GDM1 (cell line): ENCODE measurements around the gene RTF1.

Experiments used
- DNase-seq: peaks from one replicate; lab custom pipeline; 2025; lab: John Stamatoyannopoulos, UW

The RTF1 gene

DNA sequence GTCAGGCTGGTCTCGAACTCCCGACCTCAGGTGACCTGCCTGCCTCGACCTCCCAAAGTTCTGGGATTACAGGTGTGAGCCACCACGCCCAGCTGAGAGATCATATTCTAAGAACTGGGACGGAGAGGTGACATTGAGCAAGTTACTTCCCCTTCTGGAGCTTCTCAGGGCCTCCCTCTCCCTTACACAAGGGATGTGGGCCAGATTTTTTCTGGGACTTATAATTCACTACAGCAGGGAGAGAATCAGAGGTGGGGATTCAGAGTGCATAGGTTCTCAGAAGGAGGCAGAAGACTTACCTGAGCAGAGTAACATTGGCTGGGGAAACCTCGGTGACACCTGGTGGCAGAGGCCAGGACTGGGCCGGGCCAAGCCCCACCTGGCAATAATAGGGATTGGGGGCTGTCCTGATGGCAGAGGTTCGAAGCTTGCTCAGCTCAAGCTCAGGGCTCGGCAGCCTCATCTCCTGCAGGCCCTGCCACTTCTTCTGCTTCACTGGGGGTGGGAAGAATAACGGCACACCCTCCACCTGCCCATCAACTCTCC, 90.0 kb downstream of the RTF1 start:
- no peak for DNase-seq

GRCh38 chr15:41507820-41508290, 91.0 kb downstream of the RTF1 start:
- no peak for DNase-seq

DNA sequence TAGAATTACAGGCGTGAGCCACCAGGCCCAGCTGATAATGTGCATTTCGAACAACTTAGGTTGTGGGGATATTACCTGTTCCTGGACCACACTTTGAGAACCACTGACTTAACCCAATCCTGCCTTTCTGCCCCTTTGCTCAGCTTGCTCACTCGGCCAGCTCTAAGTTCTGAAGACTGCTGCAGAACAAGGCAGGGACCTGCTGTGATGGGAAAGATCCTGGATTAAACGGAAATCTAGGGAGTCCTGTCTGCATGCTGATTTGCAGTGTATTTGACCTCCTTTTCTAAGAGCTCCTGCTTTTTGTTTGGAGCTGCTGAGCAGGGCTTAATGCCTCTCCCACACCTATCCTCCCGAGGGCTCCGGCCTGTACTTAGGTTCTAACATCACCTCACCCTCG, 93.8 kb downstream of the RTF1 start:
- no peak for DNase-seq

DNA sequence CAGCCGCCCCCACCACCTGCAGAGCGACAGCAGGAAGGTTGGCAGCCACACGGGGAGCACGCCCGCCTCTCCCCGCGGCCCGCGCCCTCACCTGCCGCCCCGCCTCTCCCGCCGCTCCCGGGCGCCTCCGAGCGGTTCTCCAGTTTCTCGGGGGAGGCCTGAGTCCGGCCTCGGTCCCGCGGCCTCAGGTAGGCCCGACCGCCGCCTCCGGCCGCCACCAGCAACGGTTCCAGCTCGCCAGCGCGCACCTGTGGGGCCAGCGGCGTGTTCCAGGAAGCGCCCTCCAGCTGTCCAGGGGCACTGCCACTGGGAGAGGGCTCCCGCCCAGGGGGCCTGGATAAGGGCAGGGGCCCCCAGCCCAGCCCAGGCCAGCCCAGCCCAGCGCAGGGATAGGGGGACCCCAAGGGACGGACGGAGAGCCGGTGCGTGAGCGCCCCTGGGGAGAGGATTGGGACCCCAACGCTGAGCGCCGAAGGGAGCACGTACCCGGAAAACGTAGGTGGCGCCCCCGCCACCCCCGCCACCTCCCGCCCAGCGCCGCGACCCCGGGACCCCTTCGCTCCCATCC, 94.5 kb downstream of the RTF1 start:
- no peak for DNase-seq

DNA sequence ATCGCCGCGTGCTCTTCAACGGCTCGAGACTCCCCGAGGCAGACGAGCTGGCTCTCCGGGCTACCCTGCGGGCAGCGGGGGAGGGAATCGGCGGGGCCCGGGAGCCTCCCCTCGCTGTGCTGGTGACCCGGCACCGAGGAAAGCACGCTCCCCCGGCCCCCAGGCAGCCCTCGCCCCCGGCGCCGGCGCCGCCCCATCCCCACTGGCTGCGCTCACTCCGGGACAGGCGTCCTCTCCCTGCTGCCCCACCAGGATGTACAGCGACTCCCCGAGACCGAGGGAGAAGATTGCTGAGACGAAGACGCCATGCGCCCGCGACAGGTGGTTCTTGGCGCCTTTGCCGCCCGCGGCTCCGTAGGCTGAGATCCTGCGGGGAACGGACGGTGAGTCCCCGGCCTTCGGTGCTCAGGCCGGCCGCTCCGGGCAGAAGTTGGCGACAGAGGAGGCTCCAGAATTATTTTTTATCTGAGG, 95.0 kb downstream of the RTF1 start:
- no peak for DNase-seq

GRCh38 chr15:41512512-41512939, 95.6 kb downstream of the RTF1 start:
- DNase-seq, result no peak

- no peak for DNase-seq
Observed at GRCh38 chr15:41512940-41513505, 96.1 kb downstream of the RTF1 start.

GRCh38 chr15:41513506-41514227, 96.8 kb downstream of the RTF1 start, which contains the start of gene LTK:
Gene LTK (minus strand): TSS chr15:41513827. CDS start chr15:41513709, 118 bp downstream.
- no peak for DNase-seq

- no peak for DNase-seq
Observed at GRCh38 chr15:41517895-41518449, 101.1 kb downstream of the RTF1 start.

- DNase-seq, result no peak
Observed at GRCh38 chr15:41520636-41521035, 103.7 kb downstream of the RTF1 start.

DNA sequence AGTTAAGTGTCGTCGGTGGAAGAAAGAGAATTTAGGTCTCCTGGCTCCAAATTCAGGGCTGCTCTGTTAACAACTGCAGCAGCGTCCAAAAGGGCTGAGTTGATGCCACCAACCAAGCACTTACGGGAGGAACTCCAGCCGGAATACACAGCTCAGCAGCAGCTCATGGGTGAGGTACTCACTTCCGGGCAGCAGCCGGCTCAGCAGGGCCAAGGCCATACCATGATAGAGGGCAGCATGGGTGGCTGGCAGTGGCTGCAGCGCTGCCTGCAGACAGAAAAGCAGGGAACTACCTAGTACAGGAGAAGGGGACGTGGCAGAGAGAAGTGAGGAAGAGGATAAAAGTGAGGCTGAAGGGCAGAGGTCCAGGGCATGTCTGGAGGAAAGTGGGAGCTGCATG, 104.7 kb downstream of the RTF1 start:
- DNase-seq, result no peak

DNA sequence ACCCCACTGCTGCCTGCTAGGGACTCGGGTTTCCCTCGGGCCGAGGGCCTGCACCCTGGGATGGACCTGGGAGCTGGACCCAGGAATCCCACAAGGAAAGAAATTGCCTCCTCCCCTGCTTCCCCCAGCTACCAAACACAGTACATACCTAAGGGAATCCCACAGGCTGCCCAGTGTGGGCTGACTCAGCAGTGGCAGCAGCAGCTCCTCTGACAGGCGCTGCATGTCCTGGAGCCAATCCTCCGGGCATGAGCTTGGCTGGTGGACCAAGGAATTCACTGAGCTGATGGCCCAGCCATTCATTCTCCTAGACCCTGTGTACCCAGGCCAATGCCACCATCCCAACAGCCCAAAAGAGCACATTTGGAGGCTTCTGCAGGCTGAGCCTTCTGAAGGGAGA, 106.2 kb downstream of the RTF1 start:
- DNase-seq, result no peak

DNA sequence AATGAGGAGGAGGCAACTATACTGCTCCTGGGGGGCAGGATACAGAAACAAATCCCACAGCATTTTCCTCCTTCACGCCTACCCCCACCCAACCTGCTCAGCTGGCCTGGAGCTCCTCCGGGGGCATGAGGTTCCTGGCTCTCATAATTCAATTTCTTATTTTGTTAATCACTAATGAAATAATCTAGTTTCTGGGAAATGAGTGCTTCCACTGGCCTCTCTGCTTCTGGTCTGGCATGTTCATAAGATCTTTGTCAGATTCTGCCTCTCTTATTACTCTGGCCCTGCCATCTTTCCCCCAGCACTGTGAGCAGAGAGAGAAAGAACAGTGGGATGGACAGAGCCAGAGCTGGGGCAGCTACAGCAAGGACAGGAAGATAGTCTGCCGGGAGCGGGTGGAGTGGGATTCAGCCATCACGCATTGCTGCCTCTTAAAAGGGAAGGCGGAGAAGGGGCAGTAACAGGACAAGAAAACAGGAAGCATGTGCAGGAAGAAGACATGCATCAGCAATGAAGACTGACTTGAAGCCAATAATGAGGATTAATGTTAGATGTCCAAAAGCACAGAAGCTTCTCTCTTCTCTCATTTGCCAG, 113.6 kb downstream of the RTF1 start:
- DNase-seq, result no peak
